ENCODE measurements around the gene TIPRL. TPM values are rescaled to one million over a fixed set of nuclear protein-coding genes. Genes with fewer than 3 reads are reported as not detected.
"Not testable (repeated sequence)": the region's sequence is repeated elsewhere in the genome, so short reads cannot be mapped to it uniquely, and the experiment has no call there.

The TIPRL gene
- total and polyA plus RNA-seq, 7 experiments from 2014 or later, result 17.2 to 44.9 (median 23.5) TPM

- peaks cover 0 to 12% (median 0%) of the 10 kb centered on the region in 7 donors for H3K4me1 Mint-ChIP-seq
- Histone ChIP-seq H3K9me3 (ENCODE audit: control insufficient read depth in 2 of 3, low read length in 3 of 3) (no peaks in the 10 kb centered on the region), H3K4me1 (ENCODE audit: control insufficient read depth in 2 of 2, insufficient read depth in 2 of 2, low read length in 2 of 2) (no peaks in the 10 kb centered on the region), H3K27ac (ENCODE audit: low read depth, low read length) (no peak overlapping the region), H3K4me3 (ENCODE audit: low read length) (no peak overlapping the region), H3K36me3 (ENCODE audit: control insufficient read depth in 2 of 3, insufficient read depth in 3 of 3, low read length in 3 of 3) (peaks cover 9 to 53% (median 16%) of the 10 kb centered on the region in 3 experiments), H3K27me3 (ENCODE audit: control insufficient read depth in 2 of 2, insufficient read depth in 2 of 2, low read length in 2 of 2) (no peaks in the 10 kb centered on the region)
- ChIA-PET CTCF (interaction anchor here (0.6 kb wide), 1 partner anchor 115 kb away, joined by 3 read pairs; no protein-coding TSS in a partner anchor), POLR2A (no interaction called here)
- intact Hi-C loops (cut with micrococcal nuclease), result no loop called here
- no peak for DNase-seq
- peaks cover 0 to 5% (median 0%) of the 10 kb centered on the region in 11 donors for H3K9me3 Mint-ChIP-seq
- H3K4me3 Mint-ChIP-seq, result no peak overlapping the region
- no peak overlapping the region for H3K27ac Mint-ChIP-seq
- no peaks in the 10 kb centered on the region for H3K27me3 Mint-ChIP-seq
- peaks cover 26 to 72% (median 56%) of the 10 kb centered on the region in 5 donors for H3K36me3 Mint-ChIP-seq
- no peak for ATAC-seq
Observed at GRCh38 chr1:168199056-168199455, 20.3 kb downstream of the TIPRL start.

GRCh38 chr1:168202941-168203654 is 24.3 kb downstream of the TIPRL start:
- H3K4me3 ChIP-seq (ENCODE audit: low read length), result no peak overlapping the region
- Mint-ChIP-seq H3K4me1 (no peaks in the 10 kb centered on the region), H3K36me3 (peaks cover 25 to 68% (median 51%) of the 10 kb centered on the region in 5 donors), H3K4me3 (no peak overlapping the region), H3K9me3 (peaks cover 0 to 19% (median 4%) of the 10 kb centered on the region in 11 donors), H3K27me3 (no peaks in the 10 kb centered on the region), H3K27ac (no peak overlapping the region)
- H3K9me3 ChIP-seq (ENCODE audit: control insufficient read depth in 2 of 3, low read length in 3 of 3), result no peaks in the 10 kb centered on the region
- intact Hi-C loops (cut with micrococcal nuclease), result no loop called here
- H3K4me1 ChIP-seq (ENCODE audit: control insufficient read depth in 2 of 2, insufficient read depth in 2 of 2, low read length in 2 of 2), result no peaks in the 10 kb centered on the region
- ATAC-seq (no peak), DNase-seq (no peak)
- ChIA-PET CTCF (no interaction called here), POLR2A (no interaction called here)
- no peak overlapping the region for H3K27ac ChIP-seq (ENCODE audit: low read depth, low read length)
- H3K36me3 ChIP-seq (ENCODE audit: control insufficient read depth in 2 of 3, insufficient read depth in 3 of 3, low read length in 3 of 3), result peaks cover 5 to 29% (median 8%) of the 10 kb centered on the region in 3 experiments
- no peaks in the 10 kb centered on the region for H3K27me3 ChIP-seq (ENCODE audit: control insufficient read depth in 2 of 2, insufficient read depth in 2 of 2, low read length in 2 of 2)

- ATAC-seq, result no peak
- H3K36me3 ChIP-seq (ENCODE audit: control insufficient read depth in 2 of 3, insufficient read depth in 3 of 3, low read length in 3 of 3), result peaks cover 0 to 10% (median 8%) of the 10 kb centered on the region in 3 experiments
- POLR2A ChIA-PET, result no interaction called here
- no peak overlapping the region for H3K4me3 ChIP-seq (ENCODE audit: low read length)
- Mint-ChIP-seq H3K9me3 (peaks cover 0 to 38% (median 8%) of the 10 kb centered on the region in 11 donors), H3K36me3 (peaks cover 15 to 48% (median 33%) of the 10 kb centered on the region in 5 donors), H3K27me3 (no peaks in the 10 kb centered on the region), H3K27ac (no peak overlapping the region), H3K4me3 (no peak overlapping the region), H3K4me1 (no peaks in the 10 kb centered on the region)
- no peak overlapping the region for H3K27ac ChIP-seq (ENCODE audit: low read depth, low read length)
- H3K4me1 ChIP-seq (ENCODE audit: control insufficient read depth in 2 of 2, insufficient read depth in 2 of 2, low read length in 2 of 2), result no peaks in the 10 kb centered on the region
- no peaks in the 10 kb centered on the region for H3K27me3 ChIP-seq (ENCODE audit: control insufficient read depth in 2 of 2, insufficient read depth in 2 of 2, low read length in 2 of 2)
- intact Hi-C loops (cut with micrococcal nuclease), result no loop called here
- no peak for DNase-seq
- CTCF ChIA-PET, result no interaction called here
- H3K9me3 ChIP-seq (ENCODE audit: control insufficient read depth in 2 of 3, low read length in 3 of 3), result peaks cover 0 to under 1% (median 0%) of the 10 kb centered on the region in 3 experiments
Observed at GRCh38 chr1:168206111-168206510, 27.3 kb downstream of the TIPRL start.

GRCh38 chr1:168207673-168208072 is 28.9 kb downstream of the TIPRL start:
- H3K4me1 Mint-ChIP-seq; CTCF ChIA-PET; H3K27me3 Mint-ChIP-seq; H3K27me3 ChIP-seq (ENCODE audit: control insufficient read depth in 2 of 2, insufficient read depth in 2 of 2, low read length in 2 of 2); H3K36me3 ChIP-seq (ENCODE audit: control insufficient read depth in 2 of 3, insufficient read depth in 3 of 3, low read length in 3 of 3); H3K27ac ChIP-seq (ENCODE audit: low read depth, low read length); H3K27ac Mint-ChIP-seq; POLR2A ChIA-PET; intact Hi-C loops (cut with micrococcal nuclease); H3K4me3 ChIP-seq (ENCODE audit: low read length); H3K4me1 ChIP-seq (ENCODE audit: control insufficient read depth in 2 of 2, insufficient read depth in 2 of 2, low read length in 2 of 2); H3K4me3 Mint-ChIP-seq; DNase-seq; H3K9me3 ChIP-seq (ENCODE audit: control insufficient read depth in 2 of 3, low read length in 3 of 3); ATAC-seq: not testable (repeated sequence)
- H3K36me3 Mint-ChIP-seq, result peaks cover 13 to 42% (median 25%) of the 10 kb centered on the region in 5 donors
- peaks cover 5 to 51% (median 14%) of the 10 kb centered on the region in 11 donors for H3K9me3 Mint-ChIP-seq

GRCh38 chr1:168210312-168210711 is 31.6 kb downstream of the TIPRL start:
- no peak overlapping the region for H3K27ac ChIP-seq (ENCODE audit: low read depth, low read length)
- peaks cover 5 to 51% (median 23%) of the 10 kb centered on the region in 11 donors for H3K9me3 Mint-ChIP-seq
- no peak overlapping the region for H3K4me3 ChIP-seq (ENCODE audit: low read length)
- no peaks in the 10 kb centered on the region for H3K4me1 ChIP-seq (ENCODE audit: control insufficient read depth in 2 of 2, insufficient read depth in 2 of 2, low read length in 2 of 2)
- no peak overlapping the region for H3K4me3 Mint-ChIP-seq
- no peaks in the 10 kb centered on the region for H3K4me1 Mint-ChIP-seq
- peaks cover 0 to 12% (median 0%) of the 10 kb centered on the region in 3 experiments for H3K9me3 ChIP-seq (ENCODE audit: control insufficient read depth in 2 of 3, low read length in 3 of 3)
- no peaks in the 10 kb centered on the region for H3K27me3 ChIP-seq (ENCODE audit: control insufficient read depth in 2 of 2, insufficient read depth in 2 of 2, low read length in 2 of 2)
- ATAC-seq (no peak), DNase-seq (no peak)
- intact Hi-C loops (cut with micrococcal nuclease), result no loop called here
- H3K27me3 Mint-ChIP-seq, result peaks cover 0 to 5% (median 0%) of the 10 kb centered on the region in 5 donors
- no peaks in the 10 kb centered on the region for H3K36me3 ChIP-seq (ENCODE audit: control insufficient read depth in 2 of 3, insufficient read depth in 3 of 3, low read length in 3 of 3)
- no peak overlapping the region for H3K27ac Mint-ChIP-seq
- ChIA-PET POLR2A (no interaction called here), CTCF (no interaction called here)
- H3K36me3 Mint-ChIP-seq, result peaks cover 9 to 27% (median 17%) of the 10 kb centered on the region in 5 donors

- H3K9me3 Mint-ChIP-seq, result peaks cover 5 to 42% (median 17%) of the 10 kb centered on the region in 11 donors
- peaks cover 0 to 5% (median 0%) of the 10 kb centered on the region in 5 donors for H3K27me3 Mint-ChIP-seq
- ChIA-PET POLR2A (no interaction called here), CTCF (no interaction called here)
- no peak overlapping the region for H3K27ac ChIP-seq (ENCODE audit: low read depth, low read length)
- H3K27me3 ChIP-seq (ENCODE audit: control insufficient read depth in 2 of 2, insufficient read depth in 2 of 2, low read length in 2 of 2), result no peaks in the 10 kb centered on the region
- DNase-seq (no peak), ATAC-seq (no peak)
- H3K4me1 Mint-ChIP-seq, result no peaks in the 10 kb centered on the region
- H3K9me3 ChIP-seq (ENCODE audit: control insufficient read depth in 2 of 3, low read length in 3 of 3), result peaks cover 0 to 12% (median 0%) of the 10 kb centered on the region in 3 experiments
- no peaks in the 10 kb centered on the region for H3K36me3 ChIP-seq (ENCODE audit: control insufficient read depth in 2 of 3, insufficient read depth in 3 of 3, low read length in 3 of 3)
- H3K36me3 Mint-ChIP-seq, result peaks cover 2 to 19% (median 11%) of the 10 kb centered on the region in 5 donors
- no peak overlapping the region for H3K4me3 ChIP-seq (ENCODE audit: low read length)
- no peak overlapping the region for H3K27ac Mint-ChIP-seq
- no peaks in the 10 kb centered on the region for H3K4me1 ChIP-seq (ENCODE audit: control insufficient read depth in 2 of 2, insufficient read depth in 2 of 2, low read length in 2 of 2)
- H3K4me3 Mint-ChIP-seq, result no peak overlapping the region
- intact Hi-C loops (cut with micrococcal nuclease), result no loop called here
Observed at GRCh38 chr1:168213349-168213748, 34.6 kb downstream of the TIPRL start.

GRCh38 chr1:168216171-168216570 is 37.4 kb downstream of the TIPRL start:
- no peak overlapping the region for H3K4me3 ChIP-seq (ENCODE audit: low read length)
- peaks cover 0 to 5% (median 0%) of the 10 kb centered on the region in 7 donors for H3K4me1 Mint-ChIP-seq
- no peaks in the 10 kb centered on the region for H3K27me3 ChIP-seq (ENCODE audit: control insufficient read depth in 2 of 2, insufficient read depth in 2 of 2, low read length in 2 of 2)
- ATAC-seq, result no peak
- H3K27ac ChIP-seq (ENCODE audit: low read depth, low read length), result no peak overlapping the region
- CTCF ChIA-PET, result no interaction called here
- POLR2A ChIA-PET, result no interaction called here
- no peak for DNase-seq
- H3K4me1 ChIP-seq (ENCODE audit: control insufficient read depth in 2 of 2, insufficient read depth in 2 of 2, low read length in 2 of 2), result no peaks in the 10 kb centered on the region
- intact Hi-C loops (cut with micrococcal nuclease), result no loop called here
- H3K36me3 ChIP-seq (ENCODE audit: control insufficient read depth in 2 of 3, insufficient read depth in 3 of 3, low read length in 3 of 3), result no peaks in the 10 kb centered on the region
- H3K36me3 Mint-ChIP-seq, result peaks cover 2 to 14% (median 10%) of the 10 kb centered on the region in 5 donors
- peaks cover 4 to 22% (median 12%) of the 10 kb centered on the region in 11 donors for H3K9me3 Mint-ChIP-seq
- H3K9me3 ChIP-seq (ENCODE audit: control insufficient read depth in 2 of 3, low read length in 3 of 3), result peaks cover 0 to 11% (median 0%) of the 10 kb centered on the region in 3 experiments
- H3K27me3 Mint-ChIP-seq, result peaks cover 0 to 5% (median 0%) of the 10 kb centered on the region in 5 donors
- H3K4me3 Mint-ChIP-seq, result no peak overlapping the region
- H3K27ac Mint-ChIP-seq, result no peak overlapping the region
